GM19397 (cell line): Measurements from ENCODE around the gene NF1.
"Not testable (repeated sequence)": the region's sequence is repeated elsewhere in the genome, so short reads cannot be mapped to it uniquely, and the experiment has no call there.

Source experiments
- ATAC-seq: cut with Tn5 transposase; IDR thresholded peaks from one replicate; pipeline ENCODE4 v1.9.1; 2021; ENCODE audit warnings: mild to moderate bottlenecking, moderate library complexity; ENCODE audit not compliant: unreplicated experiment

The NF1 gene

DNA sequence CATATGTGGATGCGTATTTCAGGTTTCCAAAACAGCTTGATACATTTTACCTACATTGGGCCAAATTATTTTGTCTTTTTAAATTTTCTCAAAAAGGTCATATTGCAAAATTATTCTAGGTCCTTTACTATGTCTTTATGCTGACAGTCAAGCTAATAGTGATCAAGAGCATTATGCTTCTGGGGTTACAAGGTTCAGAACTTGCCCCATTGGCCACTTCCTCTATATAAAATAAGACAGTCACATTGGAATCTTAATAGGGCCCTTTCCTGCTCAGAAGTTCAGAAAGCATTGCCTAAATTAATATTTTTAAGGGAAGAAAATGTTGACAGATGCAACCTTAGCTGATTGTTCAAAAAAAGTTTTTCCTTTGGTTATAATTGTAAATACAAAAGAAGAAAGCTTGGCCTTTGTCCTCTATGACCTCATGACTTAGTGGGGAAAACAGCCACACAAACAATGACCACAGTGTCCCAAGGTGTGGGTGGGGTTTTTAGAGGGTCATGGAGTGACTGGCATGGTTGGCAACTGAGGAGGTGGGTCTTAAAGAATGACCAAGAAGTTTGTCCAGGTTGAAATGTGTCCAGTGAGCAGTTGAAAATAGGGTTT, 284.9 kb downstream of the NF1 start:
- no peak for ATAC-seq

- ATAC-seq = no peak
These were observed 286.4 kb downstream of the NF1 start for GRCh38 chr17:31381165-31381668.

DNA sequence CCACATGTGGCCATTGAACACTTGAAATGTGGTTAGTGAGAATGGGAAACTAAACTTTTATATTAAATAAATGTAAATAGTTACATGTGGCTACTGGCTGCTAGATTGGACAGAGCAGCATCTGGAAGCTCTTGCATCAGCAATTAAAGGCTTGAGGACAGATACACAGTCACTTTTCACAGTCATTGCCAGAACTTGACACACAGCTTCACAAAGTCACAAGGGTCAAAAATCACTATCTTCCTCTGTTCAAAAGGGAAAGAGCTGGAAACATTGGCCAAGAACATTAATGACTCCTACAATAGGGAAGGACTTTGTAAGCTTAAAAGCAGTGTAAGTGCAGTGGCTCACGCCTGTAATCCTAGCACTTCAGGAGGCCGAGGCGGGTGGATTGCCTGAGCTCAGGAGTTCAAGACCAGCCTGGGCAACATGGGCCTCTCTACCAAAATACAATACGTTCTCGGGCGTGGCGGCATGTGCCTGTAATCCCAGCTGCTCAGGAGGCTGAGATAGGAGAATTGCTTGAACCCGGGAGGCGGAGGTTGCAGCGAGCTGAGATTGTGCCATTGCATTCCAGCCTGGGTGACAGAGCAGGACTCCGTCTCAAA, 288.0 kb downstream of the NF1 start:
- ATAC-seq = not testable (repeated sequence)

DNA sequence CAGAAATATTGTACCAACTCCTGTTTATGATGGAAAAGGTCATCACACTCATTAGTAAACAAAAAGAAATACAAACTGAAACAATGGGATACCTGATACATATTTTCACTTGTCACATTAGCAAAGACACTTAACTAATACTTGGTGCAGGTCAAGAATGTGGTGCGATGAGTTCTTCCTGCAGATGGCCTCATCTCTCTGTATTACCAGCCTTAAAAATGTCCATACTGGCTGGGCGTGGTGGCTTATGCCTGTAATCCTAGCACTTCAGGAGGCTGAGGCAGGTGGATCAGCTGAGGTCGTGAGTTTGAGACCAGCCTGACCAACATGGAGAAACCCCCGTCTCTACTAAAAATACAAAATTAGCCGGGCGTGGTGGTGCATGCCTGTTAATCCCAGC, 288.7 kb downstream of the NF1 start:
- ATAC-seq = not testable (repeated sequence)

GRCh38 chr17:31385428-31386285, 290.9 kb downstream of the NF1 start:
- no peak for ATAC-seq

DNA sequence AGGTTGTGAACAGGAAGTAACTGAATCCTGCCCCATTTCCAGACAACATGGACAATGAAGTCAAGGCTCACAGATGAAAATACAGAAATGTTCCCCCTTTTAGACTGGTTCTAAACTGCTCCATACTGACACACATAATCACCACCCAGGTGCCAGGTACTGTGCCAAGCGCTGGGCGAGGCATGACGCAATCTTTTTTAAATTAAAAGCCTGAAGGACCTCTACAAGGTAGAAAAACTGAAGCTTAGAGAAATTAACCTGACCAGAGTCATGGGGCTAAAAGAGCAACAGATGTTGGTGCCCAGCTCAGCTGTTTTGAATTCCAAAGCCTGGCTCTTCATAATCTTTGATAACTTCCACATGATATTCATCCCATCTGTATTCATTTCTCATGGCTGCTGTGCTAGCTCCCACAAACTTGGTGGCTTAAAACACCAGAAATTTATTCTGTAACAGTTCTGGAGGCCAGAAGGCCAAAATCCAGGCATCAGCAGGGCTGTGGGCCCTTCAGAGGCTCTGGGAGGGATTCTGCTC, 291.8 kb downstream of the NF1 start:
- ATAC-seq = no peak

GRCh38 chr17:31387438-31387837, 292.7 kb downstream of the NF1 start:
- ATAC-seq = no peak

GRCh38 chr17:31388351-31388750, 293.6 kb downstream of the NF1 start:
- no peak for ATAC-seq

GRCh38 chr17:31388770-31389656, 294.2 kb downstream of the NF1 start:
- ATAC-seq = no peak

- ATAC-seq = no peak
These were observed 295.0 kb downstream of the NF1 start for GRCh38 chr17:31389657-31390381.

GRCh38 chr17:31390426-31390747, 295.6 kb downstream of the NF1 start:
- no peak for ATAC-seq

DNA sequence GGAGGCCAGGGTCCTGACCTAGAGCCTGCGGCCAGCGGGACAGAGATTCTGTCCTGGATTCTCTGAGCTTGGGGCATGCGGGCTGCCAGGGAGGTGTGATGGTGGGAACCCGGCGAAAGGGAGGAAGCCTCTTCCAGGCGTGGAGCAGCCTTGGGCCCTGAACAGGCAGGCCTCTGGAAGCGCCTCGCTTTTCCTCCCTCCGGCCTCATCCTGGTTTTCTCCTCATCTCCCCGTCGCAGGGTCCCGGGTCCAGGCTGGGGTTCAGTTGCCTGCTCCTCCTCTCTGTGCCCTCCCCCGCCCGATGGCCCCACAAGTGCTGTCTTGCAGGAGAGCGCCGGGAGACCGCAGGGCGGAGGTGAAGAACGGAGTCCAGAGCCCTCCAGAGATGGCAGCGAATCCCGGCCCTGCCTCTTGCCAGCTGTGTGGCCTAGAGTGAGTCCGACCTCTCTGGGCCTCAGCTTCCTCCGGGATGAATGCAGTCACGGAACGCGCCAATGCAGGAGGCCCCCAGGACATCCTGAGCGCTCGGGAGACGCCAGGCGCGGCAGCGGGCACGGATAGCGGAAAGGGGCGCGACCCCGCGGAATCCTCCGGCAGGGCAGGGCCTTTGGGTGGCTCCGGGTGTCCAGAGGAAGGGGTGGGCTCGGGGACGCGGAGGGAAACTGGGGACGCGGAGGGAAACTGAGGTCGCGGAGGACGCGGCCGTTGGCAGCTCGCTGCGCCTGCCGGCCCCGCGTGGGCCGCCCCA, 296.1 kb downstream of the NF1 start:
- ATAC-seq = no peak

DNA sequence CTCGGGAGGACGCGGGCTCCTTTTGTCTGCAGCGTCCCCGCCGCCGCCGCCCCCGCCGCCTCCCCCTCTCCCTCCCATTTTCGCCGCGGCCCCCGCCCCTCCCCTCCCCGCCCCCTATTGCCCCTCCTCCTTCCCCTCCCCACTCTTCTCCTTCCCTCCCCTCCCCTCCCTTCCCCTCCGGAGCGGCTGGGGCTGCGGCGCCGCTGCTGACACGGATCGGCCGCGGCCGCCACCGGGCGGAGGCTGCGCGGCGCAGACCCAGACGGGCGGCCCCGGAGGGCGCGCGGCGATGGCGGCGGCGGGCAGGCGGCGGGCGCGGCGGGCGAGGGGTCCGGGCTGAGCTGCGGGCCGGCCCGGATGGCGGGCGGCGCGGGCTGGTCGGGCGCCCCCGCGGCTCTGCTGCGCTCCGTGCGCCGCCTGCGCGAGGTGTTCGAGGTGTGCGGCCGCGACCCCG, 296.7 kb downstream of the NF1 start, which contains the start of gene RAB11FIP4:
TSS of gene RAB11FIP4 (plus strand) at position 180 of the 454 bp plus-strand sequence. CDS start at position 358, 178 bp downstream.
- no peak for ATAC-seq

- ATAC-seq = no peak
These were observed 297.5 kb downstream of the NF1 start for GRCh38 chr17:31392002-31392855.

- ATAC-seq = no peak
These were observed 298.3 kb downstream of the NF1 start for GRCh38 chr17:31392856-31393748.

DNA sequence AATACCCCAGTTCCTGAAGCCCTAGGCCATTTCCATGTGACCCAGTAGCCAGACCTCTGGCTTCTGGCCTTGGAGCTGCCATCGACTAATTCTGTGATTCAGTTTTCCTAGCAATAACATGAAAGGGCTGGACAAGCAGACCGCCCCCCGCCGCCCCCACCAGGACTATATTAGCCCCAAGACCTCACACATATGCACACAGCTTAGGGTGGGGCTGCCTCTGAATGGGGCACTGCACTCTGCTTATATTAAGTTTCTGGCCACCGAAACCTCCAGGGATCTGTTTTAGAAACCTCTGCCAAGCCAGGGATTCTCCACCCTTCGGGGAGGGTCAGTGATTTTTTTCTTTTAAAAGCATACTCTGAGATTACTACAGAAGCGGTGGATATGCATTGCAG, 299.0 kb downstream of the NF1 start:
- no peak for ATAC-seq

DNA sequence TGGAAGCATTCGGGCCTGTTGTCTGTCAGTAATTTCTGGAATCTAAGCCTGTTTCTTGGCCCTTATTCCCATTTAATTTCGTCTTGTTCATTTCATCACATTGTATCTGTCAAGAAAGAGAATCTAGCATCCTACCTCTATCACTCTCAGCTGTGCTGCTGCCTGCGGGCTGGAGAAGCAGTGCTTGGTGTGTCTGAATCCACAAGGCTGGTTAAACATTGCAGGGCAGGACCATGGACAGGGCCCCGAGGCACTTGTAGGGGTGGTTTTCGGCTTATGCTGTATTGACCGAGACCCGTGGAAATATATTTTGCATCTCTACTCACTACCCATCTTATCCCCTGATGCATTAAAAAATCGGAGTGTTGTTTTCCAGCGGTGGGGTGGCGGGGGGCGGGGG, 299.8 kb downstream of the NF1 start:
- ATAC-seq = no peak
